GM18519 (cell line): ENCODE results near the gene ARG1.
A peak's percentile ranks its signal among the peaks of the same experiment; 100 is the strongest.

Experiments
- ATAC-seq: cut with Tn5 transposase; IDR thresholded peaks from one replicate; pipeline ENCODE4 v1.9.1; 2021; ENCODE audit warnings: mild to moderate bottlenecking, moderate library complexity; ENCODE audit not compliant: unreplicated experiment, low FRiP score

The ARG1 gene

GRCh38 chr6:131575834-131576478 lies 2.9 kb downstream of the ARG1 start:
- no peak for ATAC-seq

- no peak for ATAC-seq
Measured at GRCh38 chr6:131581523-131581922, 8.5 kb downstream of the ARG1 start.

- ATAC-seq: no peak
Measured at GRCh38 chr6:131586543-131586942, 13.5 kb downstream of the ARG1 start.

GRCh38 chr6:131587909-131588308 lies 14.9 kb downstream of the ARG1 start:
- no peak for ATAC-seq

- no peak for ATAC-seq
Measured at GRCh38 chr6:131588643-131589042, 15.6 kb downstream of the ARG1 start.

GRCh38 chr6:131592935-131593334 lies 19.9 kb downstream of the ARG1 start:
- ATAC-seq: no peak

- no peak for ATAC-seq
Measured at GRCh38 chr6:131594074-131594473, 21.0 kb downstream of the ARG1 start.

GRCh38 chr6:131597446-131597845 lies 24.4 kb downstream of the ARG1 start:
- no peak for ATAC-seq

- no peak for ATAC-seq
Measured at GRCh38 chr6:131600716-131601115, 27.7 kb downstream of the ARG1 start.

- no peak for ATAC-seq
Measured at GRCh38 chr6:131602781-131603312, 29.8 kb downstream of the ARG1 start.

- no peak for ATAC-seq
Measured at GRCh38 chr6:131613296-131613925, 40.4 kb downstream of the ARG1 start.

- ATAC-seq: no peak
Measured at GRCh38 chr6:131615275-131615674, 42.2 kb downstream of the ARG1 start.

GRCh38 chr6:131627724-131628682 lies 55.0 kb downstream of the ARG1 start, which contains the start of gene MED23:
TSS of gene MED23 (minus strand) at chr6:131628242. CDS start at chr6:131628049, 193 bp downstream.
- ATAC-seq: peak; percentile 89

GRCh38 chr6:131628726-131629125 lies 55.7 kb downstream of the ARG1 start:
- ATAC-seq: no peak

- ATAC-seq: no peak
Measured at GRCh38 chr6:131629651-131630050, 56.6 kb downstream of the ARG1 start.

GRCh38 chr6:131631625-131632289 lies 58.7 kb downstream of the ARG1 start:
- ATAC-seq: no peak
